ENCODE measurements around the gene MAD1L1. TPM values are rescaled to one million over a fixed set of nuclear protein-coding genes. Genes with fewer than 3 reads are reported as not detected.
A peak's percentile ranks its signal among the peaks of the same experiment; 100 is the strongest.

Gene MAD1L1
- total and polyA plus RNA-seq, 2 of the 13 experiments (the other 11 are each of a cell fraction or from before 2014, with no cell fraction given): 17.4 to 64.7 TPM

DNA sequence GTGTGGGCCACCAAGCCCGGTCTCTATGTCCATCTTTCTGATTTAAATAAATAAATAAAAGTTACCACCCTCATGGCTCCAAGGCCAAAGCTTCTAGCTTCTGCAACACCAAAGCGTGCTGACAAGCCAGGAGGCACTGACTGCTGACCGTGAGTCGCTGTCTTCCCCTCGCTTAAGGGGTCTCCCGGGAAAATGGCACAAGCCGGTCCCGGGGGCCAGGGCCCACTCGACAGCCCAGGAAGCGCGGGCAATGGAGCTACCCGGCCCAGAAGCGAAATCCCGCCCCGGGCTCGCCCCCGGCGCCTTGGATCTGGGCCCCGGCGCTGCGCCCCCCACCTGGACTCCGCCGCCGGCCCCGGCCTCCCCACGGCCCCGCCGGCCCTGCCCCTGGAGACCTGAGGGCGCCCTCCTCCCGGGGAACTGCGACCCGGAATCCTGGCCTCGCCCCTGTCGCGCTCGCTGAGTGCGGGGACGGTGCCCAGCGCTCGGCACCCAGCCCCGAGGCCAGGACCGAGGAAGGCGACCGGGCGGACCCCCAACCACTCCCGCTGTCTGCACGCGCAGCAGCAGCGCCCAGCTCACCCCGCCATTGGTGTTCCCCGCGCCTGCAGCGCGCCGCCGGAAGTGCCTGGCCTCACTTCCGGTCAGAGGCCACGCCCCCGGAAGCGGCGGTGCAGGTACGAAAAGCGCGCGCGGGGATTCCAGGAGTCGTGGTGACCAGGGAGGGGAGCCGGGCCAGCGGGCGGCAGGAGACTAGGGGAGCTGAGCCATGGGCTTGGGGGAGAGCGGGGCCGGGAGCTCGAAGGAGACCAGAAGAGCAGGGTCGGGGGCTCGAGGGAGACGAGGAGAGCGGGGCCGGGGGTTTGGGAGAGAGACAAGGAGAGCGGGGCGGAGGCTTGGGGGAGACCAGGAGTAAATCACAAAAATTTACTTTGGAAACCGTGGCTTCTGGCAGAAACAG lies 9.1 kb upstream of the MAD1L1 start, which contains the start of the genes MRM2 and NUDT1 (continued):
- TF ChIP-seq, protein P1, sequence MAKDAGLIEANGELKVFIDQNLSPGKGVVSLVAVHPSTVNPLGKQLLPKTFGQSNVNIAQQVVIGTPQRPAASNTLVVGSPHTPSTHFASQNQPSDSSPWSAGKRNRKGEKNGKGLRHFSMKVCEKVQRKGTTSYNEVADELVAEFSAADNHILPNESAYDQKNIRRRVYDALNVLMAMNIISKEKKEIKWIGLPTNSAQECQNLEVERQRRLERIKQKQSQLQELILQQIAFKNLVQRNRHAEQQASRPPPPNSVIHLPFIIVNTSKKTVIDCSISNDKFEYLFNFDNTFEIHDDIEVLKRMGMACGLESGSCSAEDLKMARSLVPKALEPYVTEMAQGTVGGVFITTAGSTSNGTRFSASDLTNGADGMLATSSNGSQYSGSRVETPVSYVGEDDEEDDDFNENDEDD (CRISPR knock-in tag; IDR thresholded peaks at IDR 0.05; ENCODE audit: borderline replicate concordance): peak; percentile 99
- TF ChIP-seq MXD1 (CRISPR knock-in tag; IDR thresholded peaks at IDR 0.05) (peak; percentile 69; the same call in 1 of the 2 replicates), ZNF552 (CRISPR knock-in tag; IDR thresholded peaks at IDR 0.05; ENCODE audit: borderline replicate concordance) (no peak), HNF4G (IDR thresholded peaks at IDR 0.05; ENCODE audit: borderline replicate concordance, low read depth, low read length) (no peak), HNF4G (CRISPR knock-in tag; IDR thresholded peaks at IDR 0.05; ENCODE audit: borderline replicate concordance, low read depth) (peak; percentile 63), PCBP2 (optimal IDR thresholded peaks at IDR 0.05; ENCODE audit: low read depth, low read length, poor library complexity, severe bottlenecking) (no peak), TOPORS (CRISPR knock-in tag; IDR thresholded peaks at IDR 0.05) (peak; percentile 84), ZFP1 (CRISPR knock-in tag; IDR thresholded peaks at IDR 0.05) (no peak), MEF2D (CRISPR knock-in tag; IDR thresholded peaks at IDR 0.05) (0 out of 2 replicates have a peak, but pooled peaks have one; percentile 45), ZMAT3 (CRISPR knock-in tag; conservative IDR thresholded peaks at IDR 0.05) (0 out of 2 replicates have a peak, but pooled peaks have one; percentile 47), HOXA9 (CRISPR knock-in tag; IDR thresholded peaks at IDR 0.05; ENCODE audit: borderline replicate concordance) (peak; percentile 94), PHB2 (IDR thresholded peaks at IDR 0.05; ENCODE audit: partially characterized antibody) (no peak), ZNF451 (CRISPR knock-in tag; IDR thresholded peaks at IDR 0.05) (peak; percentile 82; the same call in 1 of the 2 replicates), E2F1 (CRISPR knock-in tag; IDR thresholded peaks at IDR 0.05) (peak; percentile 97), CAMTA2 (CRISPR knock-in tag; IDR thresholded peaks at IDR 0.05; ENCODE audit: borderline replicate concordance) (no peak), U2AF2 (IDR thresholded peaks at IDR 0.05; ENCODE audit: low read depth, low read length) (no peak)
- TF ChIP-seq, protein P2, sequence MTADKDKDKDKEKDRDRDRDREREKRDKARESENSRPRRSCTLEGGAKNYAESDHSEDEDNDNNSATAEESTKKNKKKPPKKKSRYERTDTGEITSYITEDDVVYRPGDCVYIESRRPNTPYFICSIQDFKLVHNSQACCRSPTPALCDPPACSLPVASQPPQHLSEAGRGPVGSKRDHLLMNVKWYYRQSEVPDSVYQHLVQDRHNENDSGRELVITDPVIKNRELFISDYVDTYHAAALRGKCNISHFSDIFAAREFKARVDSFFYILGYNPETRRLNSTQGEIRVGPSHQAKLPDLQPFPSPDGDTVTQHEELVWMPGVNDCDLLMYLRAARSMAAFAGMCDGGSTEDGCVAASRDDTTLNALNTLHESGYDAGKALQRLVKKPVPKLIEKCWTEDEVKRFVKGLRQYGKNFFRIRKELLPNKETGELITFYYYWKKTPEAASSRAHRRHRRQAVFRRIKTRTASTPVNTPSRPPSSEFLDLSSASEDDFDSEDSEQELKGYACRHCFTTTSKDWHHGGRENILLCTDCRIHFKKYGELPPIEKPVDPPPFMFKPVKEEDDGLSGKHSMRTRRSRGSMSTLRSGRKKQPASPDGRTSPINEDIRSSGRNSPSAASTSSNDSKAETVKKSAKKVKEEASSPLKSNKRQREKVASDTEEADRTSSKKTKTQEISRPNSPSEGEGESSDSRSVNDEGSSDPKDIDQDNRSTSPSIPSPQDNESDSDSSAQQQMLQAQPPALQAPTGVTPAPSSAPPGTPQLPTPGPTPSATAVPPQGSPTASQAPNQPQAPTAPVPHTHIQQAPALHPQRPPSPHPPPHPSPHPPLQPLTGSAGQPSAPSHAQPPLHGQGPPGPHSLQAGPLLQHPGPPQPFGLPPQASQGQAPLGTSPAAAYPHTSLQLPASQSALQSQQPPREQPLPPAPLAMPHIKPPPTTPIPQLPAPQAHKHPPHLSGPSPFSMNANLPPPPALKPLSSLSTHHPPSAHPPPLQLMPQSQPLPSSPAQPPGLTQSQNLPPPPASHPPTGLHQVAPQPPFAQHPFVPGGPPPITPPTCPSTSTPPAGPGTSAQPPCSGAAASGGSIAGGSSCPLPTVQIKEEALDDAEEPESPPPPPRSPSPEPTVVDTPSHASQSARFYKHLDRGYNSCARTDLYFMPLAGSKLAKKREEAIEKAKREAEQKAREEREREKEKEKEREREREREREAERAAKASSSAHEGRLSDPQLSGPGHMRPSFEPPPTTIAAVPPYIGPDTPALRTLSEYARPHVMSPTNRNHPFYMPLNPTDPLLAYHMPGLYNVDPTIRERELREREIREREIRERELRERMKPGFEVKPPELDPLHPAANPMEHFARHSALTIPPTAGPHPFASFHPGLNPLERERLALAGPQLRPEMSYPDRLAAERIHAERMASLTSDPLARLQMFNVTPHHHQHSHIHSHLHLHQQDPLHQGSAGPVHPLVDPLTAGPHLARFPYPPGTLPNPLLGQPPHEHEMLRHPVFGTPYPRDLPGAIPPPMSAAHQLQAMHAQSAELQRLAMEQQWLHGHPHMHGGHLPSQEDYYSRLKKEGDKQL (CRISPR knock-in tag; IDR thresholded peaks at IDR 0.05; ENCODE audit: low read depth): no peak
- TF ChIP-seq, protein P3, sequence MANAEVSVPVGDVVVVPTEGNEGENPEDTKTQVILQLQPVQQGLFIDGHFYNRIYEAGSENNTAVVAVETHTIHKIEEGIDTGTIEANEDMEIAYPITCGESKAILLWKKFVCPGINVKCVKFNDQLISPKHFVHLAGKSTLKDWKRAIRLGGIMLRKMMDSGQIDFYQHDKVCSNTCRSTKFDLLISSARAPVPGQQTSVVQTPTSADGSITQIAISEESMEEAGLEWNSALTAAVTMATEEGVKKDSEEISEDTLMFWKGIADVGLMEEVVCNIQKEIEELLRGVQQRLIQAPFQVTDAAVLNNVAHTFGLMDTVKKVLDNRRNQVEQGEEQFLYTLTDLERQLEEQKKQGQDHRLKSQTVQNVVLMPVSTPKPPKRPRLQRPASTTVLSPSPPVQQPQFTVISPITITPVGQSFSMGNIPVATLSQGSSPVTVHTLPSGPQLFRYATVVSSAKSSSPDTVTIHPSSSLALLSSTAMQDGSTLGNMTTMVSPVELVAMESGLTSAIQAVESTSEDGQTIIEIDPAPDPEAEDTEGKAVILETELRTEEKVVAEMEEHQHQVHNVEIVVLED (CRISPR knock-in tag; IDR thresholded peaks at IDR 0.05; ENCODE audit: borderline replicate concordance): peak; percentile 85

All from HepG2 (cell line).